HG03520 (cell line): ENCODE results near the gene IRF2BPL.
A peak's percentile ranks its signal among the peaks of the same experiment; 100 is the strongest.

ENCODE experiments used
- ATAC-seq: cut with Tn5 transposase; IDR thresholded peaks from one replicate; pipeline ENCODE4 v1.9.1; 2021; ENCODE audit warnings: mild to moderate bottlenecking, moderate library complexity; ENCODE audit not compliant: unreplicated experiment

Gene IRF2BPL

GRCh38 chr14:77055306-77055705 is 26.8 kb upstream of the IRF2BPL start:
- ATAC-seq: no peak

DNA sequence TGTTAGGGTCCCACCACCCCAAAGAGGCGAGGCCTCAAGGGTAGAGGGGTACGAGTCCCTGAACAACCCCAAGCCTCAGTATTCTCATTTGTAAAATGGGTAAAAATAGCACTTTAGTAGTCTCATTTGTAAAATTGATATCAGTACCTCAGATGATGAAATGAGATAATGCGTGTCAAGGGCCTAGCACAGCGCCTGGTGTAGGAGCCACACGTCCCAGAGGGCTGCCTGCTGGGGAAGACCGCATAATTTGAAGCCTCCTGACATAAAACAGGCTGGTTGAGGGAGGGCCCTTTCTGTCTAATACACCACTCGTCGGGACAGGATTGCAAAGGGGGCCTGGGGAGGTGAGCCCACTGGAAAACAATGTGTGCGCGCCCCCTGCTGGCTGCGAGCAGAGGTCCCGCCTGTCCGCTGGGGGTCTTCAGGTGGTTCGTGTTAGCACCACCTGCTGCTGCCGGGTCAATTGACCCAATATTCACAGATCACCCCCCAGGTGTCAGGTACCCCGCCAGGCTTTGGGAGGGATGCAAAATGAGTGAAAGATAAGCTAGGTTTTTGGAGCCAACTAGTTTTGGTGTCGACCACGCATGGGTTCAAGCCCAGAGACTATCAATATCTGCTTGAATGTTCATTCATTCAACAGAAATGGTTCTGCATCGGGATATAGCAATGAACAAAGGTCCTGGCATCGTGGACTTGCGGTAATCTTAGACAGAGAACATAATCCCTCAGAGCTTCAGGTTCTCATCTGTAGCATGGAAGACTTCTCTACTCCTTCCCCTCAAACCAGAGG is 24.7 kb upstream of the IRF2BPL start:
- ATAC-seq: no peak

GRCh38 chr14:77052281-77053044 is 24.0 kb upstream of the IRF2BPL start:
- no peak for ATAC-seq

- no peak for ATAC-seq
These were observed 22.6 kb upstream of the IRF2BPL start for GRCh38 chr14:77051116-77051515.

GRCh38 chr14:77046721-77047120 is 18.2 kb upstream of the IRF2BPL start:
- no peak for ATAC-seq

- no peak for ATAC-seq
These were observed 17.0 kb upstream of the IRF2BPL start for GRCh38 chr14:77045238-77046162.

DNA sequence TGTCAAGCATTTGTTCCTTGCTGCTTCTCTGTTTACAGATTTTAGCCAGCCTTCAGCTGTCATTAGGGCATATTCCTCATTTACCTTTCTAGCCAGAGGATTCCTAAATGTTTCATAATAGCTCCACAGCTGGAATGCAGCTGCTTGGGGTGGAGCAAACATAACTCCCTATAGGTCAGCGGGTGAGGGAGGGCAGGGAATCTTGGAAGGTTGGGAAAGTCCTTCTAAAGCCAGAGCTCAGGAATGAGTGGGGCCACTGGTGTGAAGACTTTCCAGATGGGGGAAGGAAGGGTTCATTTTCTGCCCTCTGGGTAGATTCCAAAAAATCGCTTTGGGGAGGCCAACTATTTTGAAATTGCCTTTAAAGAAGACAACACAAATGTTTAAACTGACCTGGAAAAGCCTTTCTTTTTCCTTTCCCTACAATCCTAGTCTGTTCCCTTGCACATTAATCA is 16.3 kb upstream of the IRF2BPL start:
- ATAC-seq: no peak

DNA sequence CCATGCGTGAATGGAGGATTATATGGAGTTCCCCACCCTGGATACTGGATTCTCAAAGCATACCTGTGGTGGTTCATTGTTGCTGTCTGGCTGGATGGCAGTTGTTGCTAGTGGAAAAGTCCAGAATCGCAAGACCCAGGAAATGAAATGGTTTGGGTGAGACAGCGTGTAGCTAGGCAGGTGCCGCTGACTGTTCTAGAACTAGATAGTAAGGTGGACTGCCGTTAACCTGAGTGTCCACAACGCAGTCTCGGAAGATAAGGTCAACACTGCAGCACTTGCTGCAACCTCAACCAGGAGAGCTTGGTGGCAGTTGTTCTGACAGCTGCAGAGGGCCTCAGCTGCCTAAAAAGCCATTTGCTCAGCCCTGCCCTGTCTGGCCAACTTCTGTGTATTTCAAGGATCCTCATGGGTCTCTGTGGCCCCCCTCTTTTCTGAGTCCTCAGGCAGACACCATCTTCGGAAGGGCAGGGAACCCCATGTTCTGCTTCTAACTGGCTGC is 15.5 kb upstream of the IRF2BPL start:
- ATAC-seq: no peak

DNA sequence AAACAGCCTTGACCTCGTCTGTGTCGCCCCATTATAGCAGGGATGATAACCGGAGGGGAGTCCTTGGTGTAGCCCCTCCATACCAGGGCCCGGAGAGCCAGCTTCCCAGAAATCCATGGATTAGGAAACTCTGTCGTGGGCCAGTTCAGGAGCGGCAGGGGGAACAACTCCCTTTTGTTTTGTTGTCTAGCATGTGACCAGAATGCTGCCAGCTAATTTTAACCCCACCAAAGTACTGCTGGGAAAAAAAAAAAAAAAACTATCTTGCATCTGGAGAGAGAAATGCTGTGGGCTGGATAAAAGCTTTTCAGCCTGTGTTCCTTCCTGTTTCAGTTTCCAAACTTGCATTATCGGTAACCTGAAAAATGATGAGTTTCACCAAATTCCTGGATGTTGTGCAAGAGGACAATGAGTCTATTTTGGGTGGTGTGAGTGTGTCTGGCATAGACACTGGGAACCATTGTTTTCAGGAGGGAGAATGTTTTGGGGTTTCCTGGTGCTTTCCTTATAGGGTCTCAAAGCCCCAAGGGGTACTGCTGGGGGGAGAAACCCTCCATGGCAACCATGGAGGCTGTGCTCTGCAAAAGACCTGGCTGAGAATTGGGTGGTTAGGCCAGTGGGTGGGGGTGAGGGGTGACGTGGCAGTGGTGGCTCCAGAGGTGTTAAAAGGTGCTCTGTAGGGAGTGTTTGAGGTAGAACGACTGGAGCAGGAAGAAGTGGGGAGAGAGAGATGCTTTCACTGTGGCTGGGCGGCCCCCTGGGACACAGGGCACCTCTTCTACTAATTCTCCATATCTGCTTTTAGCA is 14.9 kb upstream of the IRF2BPL start:
- ATAC-seq: no peak

GRCh38 chr14:77041881-77042545 is 13.5 kb upstream of the IRF2BPL start:
- ATAC-seq: no peak

DNA sequence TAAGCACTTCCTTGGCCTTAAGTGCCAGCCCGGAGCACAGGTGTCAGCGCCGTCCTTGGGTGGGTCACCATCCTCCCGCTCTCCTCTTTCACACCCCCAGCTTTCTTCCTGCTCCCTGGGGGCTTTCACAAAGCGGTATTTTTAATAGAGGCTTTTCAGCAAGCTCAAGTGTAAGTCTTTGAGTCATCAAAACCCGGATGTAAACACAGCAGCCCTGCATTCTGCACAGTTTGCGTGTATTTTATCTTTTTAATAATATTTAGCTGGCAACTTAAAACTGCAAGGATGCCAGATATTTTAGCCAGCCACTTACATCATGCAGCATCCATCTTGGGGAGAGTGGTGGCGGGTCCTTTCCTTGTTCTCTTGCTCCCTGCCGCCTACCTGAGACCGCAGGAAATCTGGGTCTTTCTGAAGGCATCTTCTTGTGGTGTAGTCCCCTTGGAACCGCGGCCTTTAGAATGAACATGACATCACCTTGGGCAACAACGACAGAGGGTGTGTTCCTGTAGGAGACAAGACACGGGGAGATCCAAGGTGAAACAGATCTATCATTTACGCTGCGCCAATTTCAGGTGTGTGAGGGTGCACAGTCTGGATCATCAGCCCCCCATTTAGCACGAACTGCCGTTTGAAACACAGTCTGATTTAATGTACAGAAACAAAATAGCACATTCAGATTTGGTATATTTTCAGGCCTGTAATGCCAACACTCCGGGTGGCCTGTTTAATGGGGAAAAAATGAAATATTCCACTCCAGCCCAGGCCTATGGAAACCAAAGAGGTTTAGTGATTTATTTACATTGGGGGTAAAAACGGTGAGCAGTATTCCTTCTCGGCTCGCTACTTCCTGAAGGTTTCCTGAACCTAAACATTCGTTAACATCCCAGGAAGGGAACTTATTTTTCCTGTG is 12.5 kb upstream of the IRF2BPL start:
- ATAC-seq: peak; percentile 7

DNA sequence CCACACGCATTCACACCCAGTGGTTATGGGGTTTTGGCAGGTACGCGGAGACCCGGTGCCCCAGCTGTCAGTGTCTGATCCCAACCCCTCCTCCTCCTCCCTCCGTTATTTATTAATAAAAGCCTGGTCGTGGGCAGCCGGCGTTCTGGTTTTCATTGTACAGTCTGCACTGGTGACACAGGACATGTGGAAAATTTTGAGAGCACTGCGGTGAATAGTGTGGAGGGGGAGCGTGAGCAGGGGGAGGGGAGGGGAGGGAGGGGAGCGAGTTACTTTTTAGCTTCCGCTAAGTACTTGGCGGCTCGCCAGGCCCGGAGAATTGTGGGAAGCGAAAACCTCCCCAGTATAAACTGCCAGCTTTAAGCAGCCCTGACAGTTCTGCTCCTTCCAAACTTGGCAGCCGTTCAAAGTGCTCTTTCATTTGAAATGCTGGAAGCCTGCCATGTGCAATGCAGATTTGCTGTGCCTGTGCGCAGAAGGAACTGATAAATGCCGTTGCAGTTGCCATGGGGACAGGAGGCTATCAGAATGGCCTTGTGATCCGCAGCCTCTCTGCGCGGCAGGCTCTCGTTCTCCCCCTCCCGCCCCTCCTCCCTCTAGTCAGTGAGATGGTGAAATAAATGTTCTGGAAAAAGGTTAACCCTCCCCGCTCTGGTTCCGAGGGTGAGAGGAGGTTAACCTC is 11.7 kb upstream of the IRF2BPL start:
- ATAC-seq: peak; percentile 61

DNA sequence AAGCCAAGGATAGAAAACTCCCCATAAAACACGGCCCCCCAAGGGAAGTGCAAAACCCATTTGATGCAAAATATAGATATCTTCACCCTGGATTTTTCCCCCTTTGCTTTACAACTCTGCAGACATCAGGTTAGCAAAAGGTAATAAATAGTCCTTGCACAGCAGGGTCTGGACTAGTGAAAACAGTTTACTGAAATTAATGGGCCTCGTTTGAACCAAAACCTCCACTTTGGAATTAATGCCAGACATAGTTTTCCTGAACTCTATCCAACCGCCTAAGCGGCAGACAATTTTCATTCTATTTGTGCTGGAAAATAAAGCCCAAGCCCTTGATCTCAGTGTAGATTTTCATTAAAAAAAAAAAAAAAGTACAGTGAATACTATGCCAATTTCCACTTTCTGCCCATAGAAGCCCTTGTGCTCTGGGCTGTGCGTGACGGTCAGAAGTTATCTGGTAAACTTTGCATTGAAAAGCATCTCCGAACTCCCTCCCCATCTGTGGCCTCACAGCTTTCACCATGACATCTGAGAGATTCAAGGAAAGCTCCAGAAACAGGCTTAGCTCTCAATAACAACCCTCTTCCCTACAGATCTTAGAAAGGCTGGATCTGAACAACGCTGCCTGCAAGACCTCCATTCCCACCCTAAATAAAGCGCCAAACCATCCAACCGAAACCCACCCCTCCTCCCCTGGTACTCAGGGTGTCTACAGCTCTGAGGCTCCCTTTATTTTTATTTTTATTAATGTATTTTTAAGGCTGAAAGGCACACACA is 11.0 kb upstream of the IRF2BPL start:
- no peak for ATAC-seq

GRCh38 chr14:77037938-77038568 is 9.5 kb upstream of the IRF2BPL start:
- ATAC-seq: no peak

DNA sequence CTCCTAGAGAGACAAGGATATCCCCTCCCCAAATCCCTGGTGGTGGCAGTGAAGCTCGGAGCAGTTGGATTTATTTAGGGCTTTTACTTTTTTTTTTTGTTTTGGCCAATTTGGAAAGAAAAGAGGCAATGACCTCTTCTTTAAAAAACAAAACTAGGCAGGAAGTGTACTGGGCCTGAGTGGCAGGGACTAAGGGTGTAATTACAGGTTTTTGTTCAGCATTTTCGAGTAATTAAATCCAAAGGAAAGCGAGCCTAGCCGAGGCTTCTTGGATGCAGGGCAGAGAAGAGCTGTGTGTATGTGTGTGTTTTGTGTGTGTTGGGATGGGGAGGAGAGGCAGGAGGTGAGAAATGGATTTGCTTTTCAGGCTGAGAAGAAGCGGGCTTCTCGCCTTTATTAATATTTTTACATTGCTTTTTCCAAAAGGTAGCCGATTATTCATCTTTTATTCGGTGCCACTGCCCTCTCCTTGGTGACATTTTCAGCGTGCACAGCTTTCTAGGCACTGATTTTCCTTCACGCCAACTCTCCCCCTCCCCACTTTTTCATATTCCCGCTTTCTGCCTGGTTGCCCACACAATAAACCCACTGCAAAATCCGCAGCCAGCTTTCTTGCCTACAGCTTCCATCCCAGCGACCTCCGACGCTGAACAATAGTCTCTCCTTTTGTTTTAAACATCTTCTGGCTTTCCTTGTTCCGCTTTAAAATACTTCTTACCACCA is 8.9 kb upstream of the IRF2BPL start:
- ATAC-seq: no peak
